HFFc6 (cell line): Measurements from ENCODE around the gene NUP133. TPM values are rescaled to one million over a fixed set of nuclear protein-coding genes. Genes with fewer than 3 reads are reported as not detected.

ENCODE experiments used
- DNase-seq: peaks from one replicate; pipeline ENCODE4 v3.0.0-alpha.2; 2018
- H3K27ac Mint-ChIP-seq: 2 replicates; pipeline ENCODE4 v1.8.0; 2020; ENCODE audit warnings: mild to moderate bottlenecking, mixed read lengths
- H3K27me3 Mint-ChIP-seq: 2 replicates; pipeline ENCODE4 v1.8.0; 2021; ENCODE audit warnings: mild to moderate bottlenecking, moderate library complexity, mixed read lengths; ENCODE audit not compliant: insufficient read depth
- H3K36me3 Mint-ChIP-seq: 2 replicates; pipeline ENCODE4 v1.8.0; 2021; ENCODE audit warnings: low read depth, mixed read lengths
- H3K4me1 Mint-ChIP-seq: 2 replicates; pipeline ENCODE4 v1.8.0; 2020; ENCODE audit warnings: low read depth, mixed read lengths
- H3K4me3 Mint-ChIP-seq: 2 replicates; pipeline ENCODE4 v1.8.0; 2020; ENCODE audit warnings: mild to moderate bottlenecking, moderate library complexity, mixed read lengths
- H3K9me3 Mint-ChIP-seq: 2 replicates; pipeline ENCODE4 v1.8.0; 2020; ENCODE audit warnings: mild to moderate bottlenecking, mixed read lengths
- CTCF ChIP-seq: fragments of 200-600 bp; sonication (generic); IDR thresholded peaks from 2 replicates; pipeline ENCODE4 v1.5.0; 2021; ENCODE audit warnings: antibody characterized with exemption, mild to moderate bottlenecking
- long read RNA-seq: library from polyadenylated mRNA; unstranded; transcript quantifications from one replicate; pipeline ENCODE4 v2.0.0, GENCODE V29; 2019
- total RNA-seq, 6 experiments: library from RNA; stranded (reverse); fragmentation: NEBNext Ultra II Directional; extraction: Animal tissue kit (Norgen Biotek cat#: 25700); gene quantifications; 2 replicates in 1 of 6; 3 replicates in 5 of 6; pipeline ENCODE4 v1.2.3, GENCODE V29; 2021

NUP133 gene
- 10 to 100 TPM; 34.3 to 42.8 (median 36.0) TPM for total RNA-seq
- long read RNA-seq, full-length matches to known transcripts, result 21 of 35 reads
- long read RNA-seq, partial matches to known transcripts, result 10 of 35 reads
- long read RNA-seq, other reads (novel, unspliced or antisense), result 4 of 35 reads

- Mint-ChIP-seq H3K9me3 (no peaks in the 10 kb centered on the region), H3K27ac (peak within 1 kb of the TSS; percentile 98), H3K4me3 (peak within 1 kb of the TSS; percentile 96), H3K36me3 (no peaks in the 10 kb centered on the region; the same call in 1 of the 2 replicates), H3K4me1 (peaks cover 19% of the 10 kb centered on the region), H3K27me3 (no peaks in the 10 kb centered on the region; the same call in 1 of the 2 replicates)
- DNase-seq, result peak; percentile 95
- TF ChIP-seq CTCF, result no peak
Measured at GRCh38 chr1:229507951-229508822, at the start of gene NUP133. NUP133 (minus strand) TSS chr1:229508341; CDS start chr1:229508249, 92 bp downstream.

GRCh38 chr1:229557200-229557850 lies 49.2 kb upstream of the NUP133 start:
- TF ChIP-seq CTCF, result no peak
- peak overlapping the region; percentile 91 for H3K4me3 Mint-ChIP-seq
- no peaks in the 10 kb centered on the region; the same call in 1 of the 2 replicates for H3K27me3 Mint-ChIP-seq
- peak; percentile 17 for DNase-seq
- peaks cover 43% of the 10 kb centered on the region for H3K4me1 Mint-ChIP-seq
- peak overlapping the region; percentile 70 for H3K27ac Mint-ChIP-seq
- no peaks in the 10 kb centered on the region for H3K36me3 Mint-ChIP-seq
- no peaks in the 10 kb centered on the region for H3K9me3 Mint-ChIP-seq

GRCh38 chr1:229554886-229555621 lies 46.9 kb upstream of the NUP133 start:
- H3K4me1 Mint-ChIP-seq, result peaks cover 43% of the 10 kb centered on the region

GRCh38 chr1:229553621-229554130 lies 45.5 kb upstream of the NUP133 start:
- Mint-ChIP-seq H3K4me3 (no peak overlapping the region), H3K27me3 (no peaks in the 10 kb centered on the region), H3K4me1 (peaks cover 34% of the 10 kb centered on the region), H3K36me3 (no peaks in the 10 kb centered on the region), H3K27ac (no peak overlapping the region), H3K9me3 (no peaks in the 10 kb centered on the region)
- no peak for TF ChIP-seq CTCF
- DNase-seq, result no peak

More at GRCh38 chr1:229554886-229555621, 46.9 kb upstream of the NUP133 start:
- Mint-ChIP-seq H3K27me3 (no peaks in the 10 kb centered on the region), H3K27ac (no peak overlapping the region), H3K36me3 (no peaks in the 10 kb centered on the region), H3K9me3 (no peaks in the 10 kb centered on the region), H3K4me3 (no peak overlapping the region)
- no peak for DNase-seq
- TF ChIP-seq CTCF, result no peak

GRCh38 chr1:229552732-229553131 lies 44.6 kb upstream of the NUP133 start:
- Mint-ChIP-seq H3K36me3 (no peaks in the 10 kb centered on the region), H3K9me3 (no peaks in the 10 kb centered on the region), H3K27me3 (no peaks in the 10 kb centered on the region), H3K27ac (no peak overlapping the region), H3K4me3 (no peak overlapping the region), H3K4me1 (peaks cover 34% of the 10 kb centered on the region)
- DNase-seq, result no peak
- no peak for TF ChIP-seq CTCF
